Chondrocyte (in vitro differentiated cells): ENCODE data around the gene ADAMTS3. TPM values are rescaled to one million over a fixed set of nuclear protein-coding genes. Genes with fewer than 3 reads are reported as not detected.

Experiments used
- DNase-seq: peaks from one replicate; pipeline ENCODE4 v3.0.0; 2021; ENCODE audit warnings: mixed read lengths, low spot score
- H3K27ac Mint-ChIP-seq: one replicate; pipeline ENCODE4 v1.8.0; 2021; ENCODE audit warnings: mild to moderate bottlenecking, moderate library complexity, mixed read lengths; ENCODE audit not compliant: unreplicated experiment
- H3K27me3 Mint-ChIP-seq: 2 replicates; pipeline ENCODE4 v1.8.0; 2021; ENCODE audit warnings: low read depth, mixed read lengths
- H3K36me3 Mint-ChIP-seq: 2 replicates; pipeline ENCODE4 v1.8.0; 2021; ENCODE audit warnings: low read depth, mixed read lengths
- H3K4me1 Mint-ChIP-seq: 2 replicates; pipeline ENCODE4 v1.8.0; 2021; ENCODE audit warnings: low read depth, mild to moderate bottlenecking, mixed read lengths
- H3K4me3 Mint-ChIP-seq: one replicate; pipeline ENCODE4 v1.8.0; 2021; ENCODE audit warnings: mild to moderate bottlenecking, moderate library complexity, mixed read lengths; ENCODE audit not compliant: unreplicated experiment
- H3K9me3 Mint-ChIP-seq: 2 replicates; pipeline ENCODE4 v1.8.0; 2021; ENCODE audit warnings: low read depth, mixed read lengths
- CTCF ChIP-seq: fragments of 200-600 bp; sonication (generic); IDR thresholded peaks from 2 replicates; pipeline ENCODE4 v1.5.0; 2021; ENCODE audit warnings: antibody characterized with exemption, mild to moderate bottlenecking, moderate library complexity
- total RNA-seq: library from RNA; stranded (reverse); gene quantifications from 3 replicates; pipeline ENCODE4 v1.2.1, GENCODE V29; 2021

The ADAMTS3 gene
- total RNA-seq, 1 donor from 2014 or later, result 0.60 TPM

GRCh38 chr4:72405417-72405816, 163.6 kb downstream of the ADAMTS3 start:
- H3K27me3 Mint-ChIP-seq, result peaks cover 1% of the 10 kb centered on the region
- no peak for DNase-seq
- H3K36me3 Mint-ChIP-seq, result no peaks in the 10 kb centered on the region
- no peaks in the 10 kb centered on the region for H3K9me3 Mint-ChIP-seq
- no peak overlapping the region for H3K27ac Mint-ChIP-seq
- H3K4me3 Mint-ChIP-seq, result no peak overlapping the region
- H3K4me1 Mint-ChIP-seq, result no peaks in the 10 kb centered on the region
- TF ChIP-seq CTCF, result no peak

- H3K4me1 Mint-ChIP-seq, result peaks cover 7% of the 10 kb centered on the region
Observed at GRCh38 chr4:72397314-72397713, 171.7 kb downstream of the ADAMTS3 start.

GRCh38 chr4:72394012-72394663, 174.9 kb downstream of the ADAMTS3 start:
- H3K36me3 Mint-ChIP-seq, result no peaks in the 10 kb centered on the region
- H3K4me1 Mint-ChIP-seq, result peaks cover 26% of the 10 kb centered on the region
- H3K9me3 Mint-ChIP-seq, result no peaks in the 10 kb centered on the region
- H3K27me3 Mint-ChIP-seq, result no peaks in the 10 kb centered on the region
- no peak for DNase-seq
- no peak overlapping the region for H3K4me3 Mint-ChIP-seq
- H3K27ac Mint-ChIP-seq, result no peak overlapping the region
- TF ChIP-seq CTCF, result no peak

More at GRCh38 chr4:72397314-72397713, 171.7 kb downstream of the ADAMTS3 start:
- no peak overlapping the region for H3K4me3 Mint-ChIP-seq
- no peak for DNase-seq
- H3K36me3 Mint-ChIP-seq, result no peaks in the 10 kb centered on the region
- no peaks in the 10 kb centered on the region for H3K27me3 Mint-ChIP-seq
- H3K27ac Mint-ChIP-seq, result no peak overlapping the region
- TF ChIP-seq CTCF, result no peak
- no peaks in the 10 kb centered on the region for H3K9me3 Mint-ChIP-seq

GRCh38 chr4:72391281-72391680, 177.7 kb downstream of the ADAMTS3 start:
- Mint-ChIP-seq H3K27me3 (no peaks in the 10 kb centered on the region), H3K9me3 (no peaks in the 10 kb centered on the region)
- no peak for TF ChIP-seq CTCF

GRCh38 chr4:72390409-72390808, 178.6 kb downstream of the ADAMTS3 start:
- peak overlapping the region; percentile 3 for H3K27ac Mint-ChIP-seq
- H3K4me3 Mint-ChIP-seq, result no peak overlapping the region
- no peaks in the 10 kb centered on the region for H3K27me3 Mint-ChIP-seq
- peaks cover 28% of the 10 kb centered on the region for H3K4me1 Mint-ChIP-seq
- TF ChIP-seq CTCF, result no peak
- no peaks in the 10 kb centered on the region for H3K36me3 Mint-ChIP-seq
- H3K9me3 Mint-ChIP-seq, result no peaks in the 10 kb centered on the region
- no peak for DNase-seq

More at GRCh38 chr4:72391281-72391680, 177.7 kb downstream of the ADAMTS3 start:
- Mint-ChIP-seq H3K4me1 (peaks cover 28% of the 10 kb centered on the region), H3K27ac (no peak overlapping the region), H3K36me3 (no peaks in the 10 kb centered on the region), H3K4me3 (no peak overlapping the region)
- DNase-seq, result no peak
